ENCODE data around the gene ZSCAN21.
"Not testable (repeated sequence)": the region's sequence is repeated elsewhere in the genome, so short reads cannot be mapped to it uniquely, and the experiment has no call there.

ZSCAN21 gene

GRCh38 chr7:100049441-100050291, at the start of gene ZSCAN21:
Gene ZSCAN21 (plus strand): TSS chr7:100049774. CDS start chr7:100057007, 7,233 bp downstream.
- in situ Hi-C loops (cut with HindIII; ENCODE audit: low sequenced_read_pairs), result no loop called here

GRCh38 chr7:100000239-100000638, 49.3 kb upstream of the ZSCAN21 start:
- in situ Hi-C loops (cut with HindIII; ENCODE audit: low sequenced_read_pairs), result no loop called here

- in situ Hi-C loops (cut with HindIII; ENCODE audit: low sequenced_read_pairs), result no loop called here
Measured at GRCh38 chr7:100003711-100004661, 45.6 kb upstream of the ZSCAN21 start.

- in situ Hi-C loops (cut with HindIII; ENCODE audit: low sequenced_read_pairs), result no loop called here
Measured at GRCh38 chr7:100007887-100008286, 41.7 kb upstream of the ZSCAN21 start.

- in situ Hi-C loops (cut with HindIII; ENCODE audit: low sequenced_read_pairs), result no loop called here
Measured at GRCh38 chr7:100008525-100008924, 41.0 kb upstream of the ZSCAN21 start.

GRCh38 chr7:100009952-100010351, 39.6 kb upstream of the ZSCAN21 start:
- in situ Hi-C loops (cut with HindIII; ENCODE audit: low sequenced_read_pairs), result not testable (repeated sequence)

- in situ Hi-C loops (cut with HindIII; ENCODE audit: low sequenced_read_pairs), result no loop called here
Measured at GRCh38 chr7:100010901-100011300, 38.7 kb upstream of the ZSCAN21 start.

- in situ Hi-C loops (cut with HindIII; ENCODE audit: low sequenced_read_pairs), result no loop called here
Measured at GRCh38 chr7:100011516-100011915, 38.1 kb upstream of the ZSCAN21 start.

GRCh38 chr7:100012385-100013327, 36.9 kb upstream of the ZSCAN21 start:
- in situ Hi-C loops (cut with HindIII; ENCODE audit: low sequenced_read_pairs), result not testable (repeated sequence)

GRCh38 chr7:100013328-100013676, 36.3 kb upstream of the ZSCAN21 start:
- in situ Hi-C loops (cut with HindIII; ENCODE audit: low sequenced_read_pairs), result no loop called here

GRCh38 chr7:100015232-100016214, 34.1 kb upstream of the ZSCAN21 start, which contains the start of gene ZKSCAN1:
Gene ZKSCAN1 (plus strand): TSS chr7:100015596. CDS start chr7:100023507, 7,911 bp downstream.
- in situ Hi-C loops (cut with HindIII; ENCODE audit: low sequenced_read_pairs), result no loop called here

- in situ Hi-C loops (cut with HindIII; ENCODE audit: low sequenced_read_pairs), result no loop called here
Measured at GRCh38 chr7:100016215-100016901, 33.2 kb upstream of the ZSCAN21 start.

GRCh38 chr7:100017300-100017699, 32.3 kb upstream of the ZSCAN21 start:
- in situ Hi-C loops (cut with HindIII; ENCODE audit: low sequenced_read_pairs), result no loop called here

GRCh38 chr7:100017875-100018274, 31.7 kb upstream of the ZSCAN21 start:
- in situ Hi-C loops (cut with HindIII; ENCODE audit: low sequenced_read_pairs), result no loop called here

- in situ Hi-C loops (cut with HindIII; ENCODE audit: low sequenced_read_pairs), result no loop called here
Measured at GRCh38 chr7:100019908-100020307, 29.7 kb upstream of the ZSCAN21 start.

- in situ Hi-C loops (cut with HindIII; ENCODE audit: low sequenced_read_pairs), result no loop called here
Measured at GRCh38 chr7:100021297-100021696, 28.3 kb upstream of the ZSCAN21 start.

GRCh38 chr7:100022621-100023020, 27.0 kb upstream of the ZSCAN21 start:
- in situ Hi-C loops (cut with HindIII; ENCODE audit: low sequenced_read_pairs), result no loop called here

GRCh38 chr7:100023526-100023925, 26.0 kb upstream of the ZSCAN21 start:
- in situ Hi-C loops (cut with HindIII; ENCODE audit: low sequenced_read_pairs), result no loop called here
